COLO668 (cell line): Measurements from ENCODE around the gene ATP13A3.

ENCODE experiments used
- DNase-seq: peaks from one replicate; lab custom pipeline; 2025; ENCODE audit not compliant: unreplicated experiment; lab: John Stamatoyannopoulos, UW

Gene ATP13A3

DNA sequence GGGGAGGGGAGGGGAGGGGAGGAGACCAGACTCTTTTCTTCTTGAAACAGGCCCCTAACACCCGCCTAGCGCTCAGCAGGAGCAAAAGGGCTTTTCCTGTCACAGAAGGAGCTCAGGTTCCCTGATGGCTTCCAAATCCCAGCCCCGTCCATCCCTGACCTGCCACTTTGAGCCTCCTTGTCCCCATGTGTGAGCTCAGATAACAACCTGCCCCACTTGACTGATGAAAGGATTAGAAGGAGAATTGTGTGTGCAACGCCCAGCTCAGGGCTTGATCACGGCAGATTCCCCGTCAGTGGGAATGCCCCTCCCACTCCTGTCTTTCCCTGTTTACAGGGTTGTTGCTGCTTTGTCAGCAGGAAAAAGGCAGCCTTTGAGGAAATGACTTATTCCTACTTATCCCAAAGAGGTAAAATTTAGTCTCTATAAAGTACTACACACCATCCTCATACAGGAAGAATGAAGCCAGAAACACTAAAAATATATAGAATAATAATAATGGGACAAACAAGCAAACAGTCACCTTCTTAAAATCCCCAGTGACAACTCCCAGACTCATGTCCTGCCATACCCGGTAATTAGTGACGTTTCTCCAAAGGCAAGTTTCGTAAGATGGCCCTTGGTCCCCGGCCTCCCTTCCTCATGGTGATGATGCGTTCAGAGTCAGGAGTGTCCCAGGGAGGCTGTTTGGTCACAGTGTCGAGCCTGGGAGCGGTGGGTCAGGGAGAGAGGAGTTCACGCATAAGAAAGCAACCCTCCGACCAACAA lies 111.1 kb downstream of the ATP13A3 start:
- peak; percentile 9 for DNase-seq

DNA sequence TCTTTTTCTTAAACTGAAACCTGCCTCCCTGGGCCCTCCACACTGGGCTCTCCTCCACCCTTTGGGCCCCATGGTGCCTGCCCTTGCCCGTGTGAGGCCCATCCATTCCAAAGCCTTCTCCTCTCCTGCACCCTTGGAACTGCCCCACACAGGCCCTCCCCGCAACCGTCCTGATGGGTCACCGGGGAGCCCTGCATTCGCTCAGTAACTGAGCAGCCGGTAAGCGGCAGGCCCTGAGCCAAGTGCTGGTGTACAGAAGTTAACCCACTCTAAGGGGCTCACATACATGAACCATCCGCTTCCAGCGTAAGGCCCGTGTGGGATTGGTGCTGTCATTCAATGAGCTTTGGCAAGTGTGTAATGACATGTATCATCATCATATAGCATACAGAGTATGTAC lies 111.9 kb downstream of the ATP13A3 start:
- no peak for DNase-seq

DNA sequence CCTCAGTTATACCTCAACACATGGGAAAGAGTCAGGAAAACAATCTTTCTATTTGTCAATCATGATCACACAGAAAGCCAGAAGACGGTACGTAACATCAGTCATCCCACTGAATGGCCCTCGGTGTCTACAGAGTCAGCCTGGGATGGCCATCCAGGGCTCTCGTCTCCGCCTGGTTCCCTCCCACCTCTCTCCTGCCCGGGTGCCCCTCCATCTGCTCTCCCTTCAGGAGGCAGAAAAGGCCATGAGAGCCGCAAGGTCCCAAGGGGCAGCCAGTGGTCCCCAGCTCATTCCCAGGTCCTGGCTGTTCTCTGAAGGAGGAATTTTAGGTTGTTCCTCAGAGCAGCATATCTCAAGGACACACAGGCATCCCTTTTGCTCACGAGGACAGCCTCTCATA lies 112.9 kb downstream of the ATP13A3 start:
- no peak for DNase-seq

DNA sequence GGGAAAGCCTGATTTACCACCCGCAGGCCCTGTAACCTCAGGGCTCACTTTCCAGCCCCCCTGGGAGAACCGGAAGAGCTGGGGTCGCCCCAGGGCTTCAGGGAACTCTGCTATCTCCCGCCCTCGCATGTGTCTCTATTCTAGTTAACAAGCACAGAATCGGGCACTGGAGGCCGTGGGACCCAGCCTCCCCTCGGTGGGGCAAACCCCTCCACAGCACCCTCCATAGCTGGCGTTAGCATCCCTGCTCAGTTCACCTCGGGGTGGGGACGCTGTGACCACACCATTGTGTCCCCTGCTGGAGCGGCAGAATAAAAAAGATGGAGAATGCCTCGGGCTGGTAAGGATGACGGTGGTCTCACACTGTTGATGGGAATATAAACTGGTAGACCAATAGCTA lies 113.8 kb downstream of the ATP13A3 start:
- DNase-seq = no peak

DNA sequence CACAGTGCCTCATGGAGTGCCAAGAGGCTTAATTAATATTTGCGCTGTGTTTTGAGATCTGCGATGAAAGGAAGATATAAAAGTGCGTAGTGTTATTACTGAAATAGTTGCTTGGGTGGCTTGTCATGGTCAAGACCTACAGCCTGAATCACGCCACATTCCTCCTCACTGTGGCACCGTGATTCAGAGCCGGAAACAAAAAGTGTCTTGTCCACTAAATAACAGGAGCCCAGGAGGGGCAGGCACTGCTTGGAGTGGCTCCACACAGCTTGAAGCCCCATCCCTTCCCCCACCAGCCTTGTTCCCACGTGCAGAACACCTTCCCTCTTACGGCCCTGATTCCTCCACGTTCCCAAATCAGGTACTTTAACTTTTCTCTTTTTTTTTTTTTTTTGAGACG lies 116.0 kb downstream of the ATP13A3 start:
- no peak for DNase-seq

DNA sequence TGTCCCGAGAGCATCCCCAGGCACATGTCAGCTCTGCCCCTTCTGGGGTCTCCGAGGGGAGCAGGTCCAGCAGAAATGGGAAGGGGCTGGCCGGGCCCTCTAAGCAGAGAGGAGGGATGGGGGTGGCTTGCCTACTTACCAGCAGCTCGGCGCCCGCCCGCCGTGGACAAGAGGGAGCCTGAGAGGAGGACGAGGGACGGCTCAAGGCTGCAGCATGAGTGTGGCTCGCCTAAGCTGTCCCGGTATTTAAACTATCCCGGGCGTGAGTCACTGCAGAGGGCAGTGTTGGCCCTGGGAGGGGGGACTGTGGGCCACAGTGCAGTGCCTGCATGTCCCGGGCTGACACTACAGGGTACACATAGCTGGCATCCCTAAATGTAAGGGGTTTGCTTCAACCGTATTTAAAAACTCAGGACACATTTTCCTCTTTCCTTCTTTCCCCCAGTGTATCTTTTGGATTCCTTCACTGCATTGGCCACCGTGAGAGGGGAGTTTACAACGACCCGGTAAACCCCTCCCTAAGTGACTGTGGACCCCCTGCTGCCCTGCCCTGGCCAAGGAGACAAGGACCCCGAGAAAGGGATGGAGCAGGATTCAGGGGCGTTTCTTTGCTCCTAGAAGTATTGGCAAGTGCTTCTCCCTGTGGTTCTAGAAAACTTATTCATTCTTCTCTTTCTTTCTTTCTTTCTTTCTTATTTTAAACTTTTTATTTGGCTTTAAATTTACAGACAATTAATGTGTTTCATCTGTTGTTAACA lies 117.1 kb downstream of the ATP13A3 start, which contains the start of gene LRRC15:
TSS of gene LRRC15 (minus strand) at position 222 of the 758 bp plus-strand sequence. CDS start 8,700 bp downstream, outside the sequence.
- no peak for DNase-seq

DNA sequence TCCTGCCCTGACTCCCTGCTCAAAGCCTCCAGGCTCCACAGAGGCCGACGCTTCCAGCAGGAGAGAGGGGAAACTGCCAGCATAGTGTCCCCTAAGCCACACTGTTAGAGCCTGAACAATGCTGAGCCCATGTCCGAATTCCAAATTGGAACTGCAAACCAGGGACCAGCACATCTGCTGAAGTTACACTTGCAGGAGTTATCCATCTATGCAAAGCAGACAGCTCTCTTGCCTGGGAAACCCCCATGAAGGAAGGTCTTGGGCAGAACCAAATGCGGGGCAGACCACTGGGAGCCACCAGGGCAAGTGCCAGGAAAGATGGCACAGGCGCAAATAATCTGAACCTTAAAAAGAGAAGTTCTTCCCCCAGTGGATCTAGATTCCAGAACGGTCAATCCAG lies 117.9 kb downstream of the ATP13A3 start:
- no peak for DNase-seq

DNA sequence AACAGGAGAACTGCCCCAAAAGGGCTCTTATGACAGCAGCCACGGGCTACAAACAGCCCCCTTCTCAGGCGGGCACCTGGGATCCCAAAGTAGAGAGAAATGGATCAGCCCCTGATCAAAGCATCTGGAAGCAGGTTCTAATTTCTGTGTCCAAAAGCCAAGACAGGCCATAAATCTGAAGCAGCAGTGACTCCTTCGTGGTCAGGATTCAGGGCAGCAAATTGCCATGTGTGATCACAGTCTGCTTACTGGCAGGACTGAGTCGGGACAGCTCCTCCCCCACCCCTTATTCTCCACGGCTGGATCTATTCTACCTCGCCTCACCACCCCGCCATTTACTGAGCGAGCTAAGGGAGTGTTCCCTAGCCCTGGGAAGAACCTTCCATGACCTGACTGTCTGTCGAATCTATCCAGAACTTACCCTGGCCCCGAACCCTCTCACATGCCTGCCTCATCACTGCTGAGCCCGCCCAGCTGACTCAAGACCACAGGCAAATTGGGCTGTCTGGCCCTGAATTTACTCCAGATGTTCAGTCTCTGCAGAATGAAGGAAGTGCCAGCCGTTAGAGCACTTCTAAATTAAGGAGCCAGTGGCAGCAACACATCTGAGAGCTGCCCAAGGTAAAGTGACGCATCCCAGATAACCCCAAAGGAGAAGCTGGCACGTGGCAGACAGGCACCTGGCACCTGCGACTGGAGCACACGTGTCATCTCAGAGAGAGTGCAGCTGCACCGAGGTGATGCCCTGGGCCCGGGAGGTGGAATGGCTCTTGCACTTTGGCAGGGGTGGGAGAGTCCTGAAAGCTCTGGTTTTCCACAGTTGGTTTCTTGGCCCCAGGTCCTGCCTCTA lies 118.6 kb downstream of the ATP13A3 start:
- no peak for DNase-seq

DNA sequence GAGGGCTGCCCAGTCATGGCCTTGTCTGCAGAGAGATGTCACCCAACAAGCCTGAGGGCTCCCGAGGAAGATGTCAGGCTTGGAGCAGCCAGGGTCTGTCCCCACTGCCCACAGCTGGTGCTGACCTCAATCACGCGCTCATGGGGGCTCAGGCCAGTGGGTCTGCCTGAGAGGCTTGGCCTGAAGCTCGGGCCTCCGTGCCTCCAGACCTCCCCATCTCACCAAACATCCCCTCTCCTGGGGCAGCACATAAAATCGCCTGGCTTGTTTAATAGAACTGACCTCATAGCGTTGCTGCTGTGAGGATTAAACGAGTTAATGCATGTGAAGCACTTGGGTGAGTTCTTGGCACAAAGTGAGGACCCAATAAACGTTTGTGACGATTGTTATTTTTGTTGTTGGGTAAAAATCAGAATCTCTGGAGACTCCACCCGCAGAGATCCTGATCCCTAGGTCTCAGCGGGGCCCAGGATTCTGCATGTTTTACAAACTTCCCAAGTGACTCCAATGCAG lies 120.8 kb downstream of the ATP13A3 start:
- DNase-seq = no peak

DNA sequence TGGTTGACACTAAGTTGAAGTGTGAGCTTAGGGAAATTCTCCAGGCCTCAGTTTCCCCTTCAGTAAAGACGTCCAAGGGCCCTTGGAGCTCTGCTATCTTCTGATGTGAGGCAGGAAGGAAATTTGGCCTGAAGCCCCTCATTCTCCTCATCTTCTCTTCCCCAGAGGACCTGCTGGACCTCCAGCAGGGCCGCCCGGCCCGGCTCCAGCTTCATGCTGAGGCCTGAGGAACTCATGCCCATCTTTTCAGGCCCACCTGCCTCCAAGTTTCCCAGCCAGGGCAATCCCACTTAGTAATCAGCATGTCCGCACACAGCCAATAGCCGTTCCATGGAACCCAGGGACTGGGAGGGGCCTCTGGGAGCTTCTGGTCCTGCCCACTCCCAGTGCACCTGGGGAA lies 121.3 kb downstream of the ATP13A3 start:
- no peak for DNase-seq

DNA sequence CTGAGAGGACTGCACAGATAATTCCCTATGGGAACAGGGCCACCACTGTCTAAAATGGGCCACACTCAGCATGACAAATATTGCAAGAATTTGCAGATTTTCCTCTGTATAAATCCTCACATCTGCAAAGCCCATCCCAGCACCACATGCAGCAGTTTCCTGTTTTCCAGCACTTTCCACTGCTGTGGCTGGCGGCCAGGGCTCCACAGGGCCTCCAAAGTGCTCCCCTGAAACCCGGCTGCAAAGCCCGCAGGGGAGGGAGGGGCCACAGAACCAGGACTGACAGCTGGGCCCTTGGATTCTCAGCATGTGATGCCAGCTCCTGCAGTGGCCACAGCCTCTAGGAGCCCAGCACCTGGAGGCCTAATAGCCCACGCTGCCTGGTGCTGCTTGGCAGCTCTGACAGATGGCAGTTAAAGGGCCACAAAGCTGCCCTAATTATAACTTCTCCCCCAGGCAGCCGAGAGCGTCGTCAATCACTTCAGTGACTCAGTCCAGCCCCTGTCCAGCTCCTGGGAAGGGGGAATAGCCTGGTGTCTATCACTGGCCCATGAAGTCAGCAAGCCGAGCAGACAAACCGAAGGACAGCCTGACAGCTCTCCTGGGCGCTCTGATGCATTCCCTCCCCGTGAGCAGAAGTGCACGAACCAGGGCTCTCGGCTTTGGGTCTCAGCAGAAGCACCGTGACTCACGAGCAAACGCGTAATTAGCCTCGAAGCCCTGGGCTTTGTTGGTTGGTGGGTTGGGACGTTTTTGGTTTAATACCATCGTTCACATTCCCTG lies 122.0 kb downstream of the ATP13A3 start:
- DNase-seq = peak; percentile 55

DNA sequence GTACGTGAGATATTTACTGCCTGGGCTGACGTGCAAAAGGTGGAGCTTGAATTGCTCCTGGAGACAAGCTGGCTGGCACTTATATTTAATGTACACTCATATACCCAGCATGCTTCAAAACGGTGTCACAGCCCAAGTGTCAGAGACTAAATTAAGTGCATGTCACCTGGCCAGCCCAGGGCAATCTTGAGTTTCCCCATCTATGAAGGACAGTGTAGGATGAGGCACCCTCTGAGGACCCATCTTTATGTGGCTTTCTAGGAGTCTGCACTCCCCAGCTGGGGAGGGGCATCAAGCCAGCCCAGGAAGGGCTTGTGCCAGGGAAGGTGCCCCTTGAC lies 122.5 kb downstream of the ATP13A3 start:
- DNase-seq = no peak

DNA sequence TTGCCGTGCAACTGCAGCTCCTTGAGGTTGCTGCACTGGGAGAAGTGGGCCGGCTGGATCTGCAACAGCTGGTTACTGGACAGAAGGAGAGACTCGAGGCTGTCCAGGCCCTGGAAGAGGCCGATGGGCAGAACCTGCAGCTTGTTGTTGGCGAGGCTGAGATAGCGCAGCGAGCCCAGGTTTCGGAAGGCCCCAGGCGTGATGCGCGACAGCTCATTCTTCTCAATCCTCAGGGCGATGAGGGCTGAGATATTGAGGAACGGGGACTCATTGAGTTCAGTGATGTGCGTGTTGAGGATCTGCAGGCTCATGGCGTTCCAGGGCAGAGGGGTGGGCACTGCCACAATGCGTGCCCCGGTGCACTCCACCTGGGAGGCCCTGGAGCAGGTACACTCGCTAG lies 126.2 kb downstream of the ATP13A3 start:
- no peak for DNase-seq

DNA sequence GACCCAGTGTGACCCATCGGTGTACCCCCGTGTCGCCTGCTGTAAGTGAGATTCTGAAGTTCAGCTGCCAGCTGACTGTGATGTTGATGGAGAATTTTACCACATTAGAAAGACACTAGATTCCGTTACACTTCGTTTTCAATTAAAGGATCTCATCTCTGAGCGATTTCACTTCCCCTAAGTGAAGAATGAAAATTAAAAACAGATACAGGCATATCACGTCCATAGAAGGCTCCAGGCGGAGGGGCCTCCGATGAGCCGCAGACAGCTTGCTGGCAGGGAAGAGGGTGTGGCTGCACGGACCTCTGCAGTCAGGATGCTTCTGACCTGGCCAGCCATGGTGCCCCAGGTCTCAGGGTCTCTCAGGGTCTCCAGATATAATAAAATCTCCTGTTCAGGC lies 129.1 kb downstream of the ATP13A3 start:
- DNase-seq = no peak

DNA sequence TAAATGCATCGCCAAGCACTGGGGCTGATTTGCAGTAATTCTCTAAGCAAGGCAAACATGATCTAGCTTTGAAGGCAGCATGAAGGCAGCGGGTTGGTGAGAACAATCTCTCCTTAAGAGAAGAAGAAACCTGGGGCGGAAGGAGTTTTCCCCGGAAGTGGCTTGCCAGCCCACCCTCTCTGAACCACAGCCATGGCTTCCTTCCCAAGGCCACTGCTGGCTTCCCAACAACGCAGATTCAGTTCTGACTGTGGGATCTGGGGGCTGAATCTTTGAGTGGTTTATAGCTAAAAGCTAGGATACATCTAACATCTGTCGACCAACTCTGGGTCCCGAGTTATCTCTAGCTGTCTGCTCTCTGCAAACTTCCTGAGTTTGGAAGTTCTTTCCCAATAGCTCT lies 131.4 kb downstream of the ATP13A3 start:
- DNase-seq = no peak

DNA sequence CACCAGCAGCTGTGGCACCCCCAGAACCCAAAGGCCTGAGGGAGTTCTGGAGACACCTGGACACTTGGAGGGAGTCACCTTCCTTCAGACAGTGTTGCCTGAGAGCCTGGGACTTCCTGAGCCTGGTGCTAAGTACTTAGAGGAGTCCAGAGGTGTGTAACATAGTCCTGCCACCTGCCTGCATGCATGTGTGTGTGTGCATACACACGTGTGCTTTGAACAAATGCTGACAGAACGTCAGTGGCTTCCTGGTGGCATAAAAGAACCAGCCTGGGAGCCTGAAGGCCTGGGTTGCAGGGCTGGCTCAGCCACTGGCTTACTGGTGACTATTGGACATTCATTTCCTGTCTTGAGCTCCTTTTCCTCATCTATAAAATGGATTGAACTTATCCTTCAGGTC lies 132.5 kb downstream of the ATP13A3 start:
- no peak for DNase-seq
